NCI-H2029 treated with DMSO at 0.1 percent for 48 hours (cell line): Measurements from ENCODE around the gene AP4B1.
"Not testable (repeated sequence)": the region's sequence is repeated elsewhere in the genome, so short reads cannot be mapped to it uniquely, and the experiment has no call there.

Source experiments
- DNase-seq: peaks from one replicate; lab custom pipeline; 2025; lab: John Stamatoyannopoulos, UW

The AP4B1 gene

GRCh38 chr1:113904674-113905434 lies at the start of gene AP4B1, which contains the start of gene DCLRE1B:
Gene AP4B1, minus strand, starts transcription at chr1:113904799. Its CDS starts 82 bp downstream, at chr1:113904717.
Gene DCLRE1B, plus strand, starts transcription at chr1:113905326. Its CDS starts 261 bp downstream, at chr1:113905587.
- peak; percentile 94 for DNase-seq

GRCh38 chr1:113951719-113952118 lies 47.1 kb upstream of the AP4B1 start:
- DNase-seq = no peak

GRCh38 chr1:113950908-113951307 lies 46.3 kb upstream of the AP4B1 start:
- no peak for DNase-seq

- DNase-seq = no peak
Measured at GRCh38 chr1:113949007-113949406, 44.4 kb upstream of the AP4B1 start.

GRCh38 chr1:113948151-113948550 lies 43.6 kb upstream of the AP4B1 start:
- DNase-seq = not testable (repeated sequence)

GRCh38 chr1:113947388-113948107 lies 42.9 kb upstream of the AP4B1 start:
- no peak for DNase-seq

GRCh38 chr1:113946678-113947387 lies 42.2 kb upstream of the AP4B1 start:
- no peak for DNase-seq

- no peak for DNase-seq
Measured at GRCh38 chr1:113946112-113946511, 41.5 kb upstream of the AP4B1 start.

DNA sequence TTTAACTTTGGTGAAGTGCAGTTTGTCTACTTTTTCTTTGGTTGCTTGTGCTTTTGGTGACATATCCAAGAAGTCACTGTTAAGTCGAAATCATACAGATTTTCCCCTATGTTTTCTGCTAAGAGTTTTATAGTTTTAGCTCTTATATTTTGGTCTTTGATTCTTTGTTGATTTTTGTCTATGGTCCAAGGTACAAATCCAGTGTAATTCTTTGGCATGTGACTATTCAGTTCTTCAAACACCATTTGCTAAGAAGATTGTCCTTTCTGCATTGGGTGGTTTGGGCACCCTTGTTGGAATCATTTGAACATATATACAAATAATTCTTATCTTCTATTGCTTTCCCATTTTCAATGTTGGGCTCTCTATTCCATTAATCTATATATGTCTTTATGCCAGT lies 40.7 kb upstream of the AP4B1 start:
- DNase-seq = no peak

- DNase-seq = no peak
Measured at GRCh38 chr1:113943028-113943811, 38.6 kb upstream of the AP4B1 start.

DNA sequence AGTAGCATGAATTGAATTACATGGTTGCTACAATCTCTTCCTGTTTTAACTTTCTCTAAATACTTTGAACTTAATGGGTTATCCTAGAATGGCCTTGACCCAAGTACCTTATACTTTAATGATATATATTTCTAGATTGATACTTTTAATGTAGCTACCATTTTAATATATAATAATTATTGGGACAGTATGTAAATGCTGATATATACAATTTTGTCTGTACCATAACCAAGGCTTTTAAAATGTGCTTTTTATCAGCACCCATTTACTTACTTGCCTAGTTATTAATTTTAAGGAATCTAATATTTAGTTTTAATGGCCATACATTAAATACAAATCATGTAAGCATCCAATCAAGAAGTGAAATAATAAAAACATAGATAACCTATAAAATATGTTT lies 37.9 kb upstream of the AP4B1 start:
- DNase-seq = no peak

GRCh38 chr1:113941245-113941559 lies 36.6 kb upstream of the AP4B1 start:
- no peak for DNase-seq

DNA sequence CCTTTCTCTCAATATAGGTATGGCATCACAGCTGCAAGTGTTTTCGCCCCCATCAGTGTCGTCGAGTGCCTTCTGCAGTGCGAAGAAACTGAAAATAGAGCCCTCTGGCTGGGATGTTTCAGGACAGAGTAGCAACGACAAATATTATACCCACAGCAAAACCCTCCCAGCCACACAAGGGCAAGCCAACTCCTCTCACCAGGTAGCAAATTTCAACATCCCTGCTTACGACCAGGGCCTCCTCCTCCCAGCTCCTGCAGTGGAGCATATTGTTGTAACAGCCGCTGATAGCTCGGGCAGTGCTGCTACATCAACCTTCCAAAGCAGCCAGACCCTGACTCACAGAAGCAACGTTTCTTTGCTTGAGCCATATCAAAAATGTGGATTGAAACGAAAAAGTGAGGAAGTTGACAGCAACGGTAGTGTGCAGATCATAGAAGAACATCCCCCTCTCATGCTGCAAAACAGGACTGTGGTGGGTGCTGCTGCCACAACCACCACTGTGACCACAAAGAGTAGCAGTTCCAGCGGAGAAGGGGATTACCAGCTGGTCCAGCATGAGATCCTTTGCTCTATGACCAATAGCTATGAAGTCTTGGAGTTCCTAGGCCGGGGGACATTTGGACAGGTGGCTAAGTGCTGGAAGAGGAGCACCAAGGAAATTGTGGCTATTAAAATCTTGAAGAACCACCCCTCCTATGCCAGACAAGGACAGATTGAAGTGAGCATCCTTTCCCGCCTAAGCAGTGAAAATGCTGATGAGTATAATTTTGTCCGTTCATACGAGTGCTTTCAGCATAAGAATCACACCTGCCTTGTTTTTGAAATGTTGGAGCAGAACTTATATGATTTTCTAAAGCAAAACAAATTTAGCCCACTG lies 36.0 kb upstream of the AP4B1 start:
- DNase-seq = no peak

DNA sequence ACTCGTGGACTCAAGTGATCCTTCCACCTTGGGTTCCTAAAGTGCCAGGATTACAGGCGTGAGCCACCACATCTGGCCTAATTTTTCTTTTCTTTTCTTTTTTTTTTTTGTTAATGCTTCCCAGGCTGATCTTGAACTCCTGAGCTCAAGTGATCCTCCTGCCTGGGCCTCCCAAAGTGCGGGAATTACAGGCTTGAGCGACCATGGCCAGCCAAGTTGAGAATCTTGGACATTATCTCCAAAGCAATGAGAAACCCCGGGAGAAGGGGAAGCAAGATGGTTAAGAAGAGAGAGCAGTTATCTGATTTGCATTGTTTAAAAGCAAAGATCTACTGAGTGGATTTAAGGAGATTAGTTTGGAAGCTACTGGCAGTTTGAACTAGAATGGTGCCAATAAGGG lies 33.6 kb upstream of the AP4B1 start:
- no peak for DNase-seq

DNA sequence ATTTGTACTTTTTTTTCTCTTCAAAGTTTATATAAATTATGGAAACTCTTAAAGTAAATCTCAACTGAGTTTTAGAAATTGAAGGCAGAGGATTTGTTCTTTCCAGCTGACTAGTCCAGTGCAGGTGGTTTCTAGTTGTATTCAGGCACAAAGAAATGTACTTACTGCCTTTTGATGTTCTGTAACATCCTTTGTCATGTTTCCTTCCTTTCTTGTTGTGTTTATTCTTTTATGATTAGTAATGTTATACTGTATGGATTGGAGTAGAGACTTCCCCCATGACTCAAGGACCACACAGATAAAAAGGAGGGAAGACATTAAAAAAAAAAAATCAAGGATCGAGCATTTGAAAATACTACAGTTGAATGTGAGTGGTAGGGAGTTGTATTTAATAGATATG lies 32.5 kb upstream of the AP4B1 start:
- DNase-seq = no peak

DNA sequence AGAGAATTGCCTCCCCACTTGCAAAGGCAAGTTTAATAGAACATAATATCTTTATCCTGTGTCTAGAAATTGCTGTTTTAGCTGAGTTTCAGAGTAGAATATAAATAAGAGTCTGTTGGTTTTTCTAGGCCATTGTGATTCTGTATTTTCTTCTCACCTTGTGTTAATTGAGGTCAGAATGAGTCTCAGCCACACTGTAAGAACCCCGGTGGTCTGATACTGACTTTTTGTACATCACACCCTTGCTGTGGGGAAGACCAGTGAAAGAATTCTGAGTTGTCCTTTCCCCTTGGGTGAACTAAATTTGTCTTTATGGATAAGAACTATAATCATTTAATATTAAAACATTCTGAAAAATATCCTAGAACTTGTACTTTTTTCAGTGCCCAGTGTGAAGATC lies 31.4 kb upstream of the AP4B1 start:
- DNase-seq = no peak

GRCh38 chr1:113935176-113935575 lies 30.6 kb upstream of the AP4B1 start:
- DNase-seq = no peak

- no peak for DNase-seq
Measured at GRCh38 chr1:113934511-113935055, 30.0 kb upstream of the AP4B1 start.

DNA sequence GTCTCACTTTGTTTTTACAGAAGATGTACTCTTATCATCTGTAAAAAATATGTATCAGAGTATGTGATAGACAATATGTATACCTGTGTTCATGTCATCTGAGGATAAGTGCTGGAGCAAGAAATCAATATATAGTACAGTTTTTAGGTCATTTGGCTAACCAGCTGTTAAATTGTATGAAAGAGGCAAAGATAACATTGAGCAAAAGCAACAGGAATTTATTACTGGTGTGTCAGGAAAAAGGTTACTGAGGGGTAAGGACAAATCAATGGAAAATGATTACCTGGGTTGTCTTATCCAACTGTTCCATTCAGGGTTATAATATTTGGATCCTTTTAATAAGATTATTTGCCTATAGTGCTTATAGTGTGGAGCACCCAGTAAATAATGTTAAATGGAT lies 29.4 kb upstream of the AP4B1 start:
- no peak for DNase-seq

- no peak for DNase-seq
Measured at GRCh38 chr1:113931451-113931851, 26.9 kb upstream of the AP4B1 start.
